DMS79 (cell line): Measurements from ENCODE around the gene MARCHF2.

Experiments
- DNase-seq: peaks from one replicate; lab custom pipeline; 2025; lab: John Stamatoyannopoulos, UW

The MARCHF2 gene

GRCh38 chr19:8453616-8454015, 40.5 kb downstream of the MARCHF2 start:
- no peak for DNase-seq

GRCh38 chr19:8454218-8454617, 41.1 kb downstream of the MARCHF2 start:
- no peak for DNase-seq

DNA sequence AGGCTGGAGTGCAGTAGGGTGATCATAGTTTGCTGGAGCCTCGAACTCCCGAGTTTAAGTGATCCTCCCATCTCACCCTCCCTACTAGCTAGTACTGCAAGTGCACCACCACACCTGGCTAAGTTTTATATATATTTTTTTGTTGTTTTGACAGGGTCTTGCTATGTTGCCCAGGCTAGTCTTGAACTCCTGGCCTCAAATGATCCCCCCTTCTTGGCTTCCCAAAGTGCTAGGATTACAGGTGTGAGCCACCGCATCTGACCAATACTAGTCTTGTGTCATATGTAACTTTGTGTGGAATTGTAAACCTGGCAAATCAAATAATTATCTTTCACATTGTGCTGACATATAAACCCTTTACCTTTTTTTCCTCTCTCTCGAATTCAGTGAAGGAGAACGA, 41.9 kb downstream of the MARCHF2 start:
- DNase-seq, result no peak

DNA sequence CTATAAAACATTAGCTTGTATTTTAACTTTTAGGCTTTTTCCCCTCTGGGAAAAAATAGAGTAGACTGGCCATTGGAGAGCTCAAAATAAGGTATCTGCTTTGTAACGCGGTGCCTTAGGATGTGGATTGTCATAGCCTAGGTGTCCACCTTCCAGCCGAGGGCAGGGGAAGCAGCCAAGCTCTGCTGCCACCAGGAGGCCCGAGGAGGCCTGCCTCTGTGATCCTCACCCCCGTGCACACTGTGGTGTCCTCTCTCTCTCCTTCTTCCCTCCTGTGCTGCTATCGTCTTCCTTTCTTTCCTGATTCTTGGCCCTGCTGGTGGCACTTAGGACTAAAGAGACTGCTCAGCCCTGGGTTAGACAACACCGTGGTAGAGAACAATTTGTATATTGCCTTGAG, 43.0 kb downstream of the MARCHF2 start:
- no peak for DNase-seq

DNA sequence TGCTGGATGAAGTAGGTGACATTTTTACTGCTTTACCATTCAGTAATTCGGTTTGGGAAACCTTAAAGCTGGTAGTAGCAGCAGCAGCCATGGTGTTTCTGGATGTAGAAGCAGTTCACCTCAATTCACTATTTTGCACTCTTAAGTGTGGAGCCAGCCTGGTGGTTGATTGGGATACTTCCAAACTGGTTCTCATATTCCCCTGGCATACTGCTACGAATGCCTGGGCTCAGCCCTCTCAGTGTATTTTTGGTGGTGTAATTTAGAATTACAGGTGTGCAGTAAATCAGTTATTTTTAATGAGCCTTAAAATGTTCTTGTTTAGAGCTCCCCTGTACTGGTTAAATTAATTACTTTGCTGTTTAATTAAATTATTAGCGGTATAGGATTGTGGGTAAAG, 44.1 kb downstream of the MARCHF2 start:
- DNase-seq, result no peak

DNA sequence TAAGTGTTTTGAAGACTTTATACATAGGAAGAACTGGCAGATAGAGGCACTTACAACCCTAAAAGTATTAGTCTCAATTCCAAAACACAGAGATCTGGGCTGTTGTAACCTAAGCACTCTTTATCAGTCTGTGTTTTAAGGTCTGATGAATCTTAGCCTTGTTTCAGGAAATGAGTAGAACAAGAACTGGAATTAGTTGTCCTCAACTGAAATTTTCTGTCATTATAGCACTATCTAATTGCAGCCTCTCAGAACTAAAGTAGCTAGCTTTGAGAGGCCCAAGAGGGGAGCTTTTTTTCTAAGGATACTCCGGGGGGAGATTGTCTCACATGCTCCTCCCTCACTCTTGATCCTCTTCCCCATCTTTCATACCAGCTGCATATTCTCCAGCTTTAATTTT, 44.7 kb downstream of the MARCHF2 start:
- no peak for DNase-seq

- DNase-seq, result no peak
Observed at GRCh38 chr19:8458380-8458779, 45.3 kb downstream of the MARCHF2 start.

DNA sequence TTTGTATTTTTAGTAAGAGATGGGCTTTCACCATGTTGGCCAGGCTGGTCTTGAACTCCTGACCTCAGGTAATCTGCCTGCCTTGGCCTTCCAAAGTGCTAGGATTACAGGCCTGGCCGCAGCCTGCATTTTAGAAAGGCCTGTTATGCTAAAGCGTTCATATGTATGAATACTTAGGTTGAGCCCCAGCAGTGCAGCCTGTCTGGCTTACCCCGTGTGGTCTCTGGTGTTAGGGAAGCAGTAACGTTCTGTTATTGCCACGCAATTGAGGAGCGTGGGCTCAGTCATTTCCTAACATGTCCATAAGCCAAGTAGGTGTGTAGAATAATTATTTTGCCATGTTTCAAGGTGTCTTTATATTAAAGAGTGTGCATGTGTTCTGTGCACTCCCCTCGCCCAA, 46.0 kb downstream of the MARCHF2 start:
- DNase-seq, result no peak

DNA sequence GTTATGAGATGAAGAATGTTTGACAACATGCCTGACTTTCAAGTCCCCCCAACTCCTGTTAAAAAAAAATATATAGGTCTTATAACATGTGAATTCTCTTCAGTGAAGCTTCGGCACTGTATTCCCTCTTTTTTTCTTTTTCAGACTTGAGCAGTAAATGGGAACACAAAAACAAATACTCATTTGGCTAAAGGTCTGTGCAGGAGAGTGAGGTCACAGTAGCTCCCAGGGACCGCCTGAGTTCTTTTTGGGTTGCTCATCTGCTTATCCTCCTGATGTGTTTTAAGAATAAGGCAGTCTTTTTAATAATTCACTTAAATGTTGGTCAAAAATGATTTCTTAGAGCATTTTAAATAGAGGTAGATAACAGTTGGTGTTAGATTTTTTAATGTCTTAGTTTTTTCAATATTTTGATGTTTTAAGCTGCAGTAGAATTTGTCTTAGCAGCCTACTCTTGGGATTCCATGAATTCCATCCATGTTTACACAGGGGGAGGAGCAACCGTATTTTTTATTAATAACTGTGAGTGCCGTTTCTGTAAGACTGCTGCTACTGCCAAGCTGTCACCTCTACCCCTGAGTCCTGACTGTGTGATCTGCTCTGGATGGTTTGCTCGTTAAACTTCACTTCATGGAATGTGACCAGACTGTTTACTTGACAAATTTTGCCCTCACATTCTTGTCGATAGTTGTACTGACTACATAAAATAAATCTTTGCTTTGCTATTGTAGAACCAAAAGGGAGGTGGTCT, 46.6 kb downstream of the MARCHF2 start:
- no peak for DNase-seq

DNA sequence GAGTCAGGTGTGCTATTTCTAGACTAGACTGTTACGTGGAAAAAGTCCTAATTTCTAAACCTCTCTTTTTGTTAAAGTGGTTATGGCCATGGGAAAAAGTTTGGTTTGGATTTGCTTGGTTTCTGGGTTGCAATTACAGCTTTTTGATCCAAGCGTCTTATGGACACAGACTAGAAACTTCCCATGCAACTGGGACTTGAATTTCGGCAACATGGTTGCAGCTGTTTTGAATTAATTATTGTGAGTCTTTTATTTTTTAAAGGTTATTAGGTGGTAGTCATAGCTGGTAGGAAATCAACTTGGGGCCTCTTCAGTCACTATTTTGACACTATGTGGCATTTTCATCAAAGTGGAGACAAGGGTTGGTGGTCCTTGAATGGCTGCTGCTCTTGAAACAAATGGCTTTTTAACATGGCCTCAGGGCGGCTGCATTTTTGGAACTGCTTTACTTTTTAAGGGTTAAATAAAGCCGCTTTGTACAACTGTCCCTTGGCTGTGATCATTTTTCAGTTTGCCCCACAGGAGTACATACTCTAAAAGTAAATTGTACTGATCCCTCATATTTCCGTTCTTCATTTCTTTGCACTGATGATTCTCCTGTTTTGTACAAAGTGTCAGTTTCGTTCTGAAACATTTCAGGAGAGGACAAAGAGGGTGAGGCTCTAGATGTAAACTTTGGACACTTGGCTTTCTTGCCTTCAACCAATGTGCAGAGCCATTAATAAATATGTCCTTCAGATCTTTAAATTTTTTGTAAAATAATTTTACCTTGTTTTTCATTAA, 47.6 kb downstream of the MARCHF2 start:
- no peak for DNase-seq

DNA sequence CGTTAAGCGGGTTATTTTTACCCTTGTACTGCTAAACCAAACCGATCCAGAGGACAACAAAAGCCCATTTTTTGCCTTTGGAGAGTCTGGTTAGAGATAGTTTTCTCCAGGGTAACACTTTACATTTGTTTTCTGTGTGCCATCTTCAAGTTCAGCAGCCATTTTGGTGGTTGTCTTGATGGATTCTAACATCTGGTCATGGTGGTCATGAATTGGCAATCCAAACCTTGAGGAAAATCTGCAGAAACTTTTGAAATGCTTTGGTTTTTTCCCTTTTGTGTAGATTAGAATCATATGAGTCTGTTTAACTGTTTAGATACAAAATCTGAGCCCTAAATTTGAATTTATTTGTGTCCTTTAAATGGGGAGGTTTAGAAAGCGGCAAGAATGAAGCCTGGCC, 48.3 kb downstream of the MARCHF2 start:
- no peak for DNase-seq

DNA sequence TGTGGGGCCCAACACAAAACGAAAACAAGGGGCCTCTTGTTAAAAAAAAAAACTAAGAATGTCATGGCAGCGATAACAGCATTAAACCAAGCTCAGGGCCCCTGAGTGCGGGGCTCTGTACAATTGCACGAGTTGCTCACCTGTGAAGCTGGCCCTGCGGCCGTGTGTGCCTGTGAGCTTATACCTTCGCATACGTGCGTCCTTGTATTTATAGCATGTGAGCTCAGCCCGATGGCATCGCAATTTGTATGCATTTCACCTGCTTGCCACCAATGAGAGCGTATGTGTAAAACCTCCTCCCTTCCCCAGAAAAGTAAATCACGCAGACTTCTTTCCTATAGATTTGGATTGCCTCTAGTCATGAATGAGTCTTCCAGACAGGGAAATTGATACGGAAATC, 48.8 kb downstream of the MARCHF2 start:
- DNase-seq, result no peak

GRCh38 chr19:8462571-8462970, 49.5 kb downstream of the MARCHF2 start:
- DNase-seq, result no peak

GRCh38 chr19:8463365-8463764, 50.3 kb downstream of the MARCHF2 start:
- DNase-seq, result no peak

- DNase-seq, result no peak
Observed at GRCh38 chr19:8466018-8466417, 52.9 kb downstream of the MARCHF2 start.

DNA sequence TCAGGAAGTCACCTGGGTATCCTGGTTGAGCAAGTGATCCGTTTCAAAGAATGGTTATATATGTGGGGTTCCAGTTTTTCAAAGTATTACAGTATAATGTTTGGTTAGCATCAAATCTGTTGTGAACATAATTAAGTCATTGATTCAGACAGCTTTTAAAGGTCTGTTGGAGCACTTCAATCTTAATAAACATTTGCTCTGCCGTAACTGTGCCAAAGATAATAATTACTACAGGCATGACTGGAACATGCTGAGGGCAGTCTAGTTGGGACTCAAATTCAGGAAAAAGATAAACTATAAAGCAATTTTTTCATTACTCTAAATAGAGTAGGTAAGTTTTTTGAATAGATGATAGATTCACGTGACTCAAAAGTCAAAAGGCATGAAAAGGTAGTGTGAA, 55.0 kb downstream of the MARCHF2 start:
- DNase-seq, result no peak

- no peak for DNase-seq
Observed at GRCh38 chr19:8468761-8469373, 55.8 kb downstream of the MARCHF2 start.

DNA sequence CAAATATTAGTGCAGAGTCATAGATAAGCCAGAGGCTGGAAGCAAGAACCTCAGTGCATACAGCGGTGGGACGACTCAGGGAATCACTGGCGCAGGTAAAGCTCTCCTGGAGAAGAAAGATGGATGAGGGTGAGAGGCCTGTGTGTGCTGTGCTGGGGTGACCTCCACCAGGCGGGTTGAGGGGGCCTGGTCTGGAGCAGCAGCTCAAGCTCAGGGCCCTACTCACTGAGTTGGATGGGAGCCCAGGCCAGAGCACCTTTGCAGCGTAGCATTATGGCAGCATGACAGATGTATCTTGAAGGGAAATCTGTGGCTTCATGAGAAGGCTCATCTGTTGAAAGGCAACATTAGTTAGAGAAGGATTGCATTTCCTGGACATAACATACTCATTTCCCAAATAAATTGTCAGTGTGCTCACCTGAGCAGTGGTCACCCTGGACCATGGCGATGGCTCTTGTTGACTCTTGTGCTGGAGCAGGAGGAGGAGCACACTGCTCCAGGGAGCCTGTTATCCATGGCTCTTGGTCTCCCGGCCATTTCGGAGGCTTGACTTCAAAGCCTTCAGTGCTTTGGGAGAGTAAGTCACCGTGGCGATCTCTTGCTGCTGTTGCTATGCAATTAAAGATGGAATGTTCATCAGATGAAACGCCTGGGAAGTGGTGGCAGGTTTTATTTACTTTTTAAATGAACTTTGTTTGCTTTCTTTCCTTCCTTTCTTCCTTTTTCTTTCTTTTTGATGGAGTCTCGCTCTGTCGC, 56.7 kb downstream of the MARCHF2 start:
- DNase-seq, result no peak

DNA sequence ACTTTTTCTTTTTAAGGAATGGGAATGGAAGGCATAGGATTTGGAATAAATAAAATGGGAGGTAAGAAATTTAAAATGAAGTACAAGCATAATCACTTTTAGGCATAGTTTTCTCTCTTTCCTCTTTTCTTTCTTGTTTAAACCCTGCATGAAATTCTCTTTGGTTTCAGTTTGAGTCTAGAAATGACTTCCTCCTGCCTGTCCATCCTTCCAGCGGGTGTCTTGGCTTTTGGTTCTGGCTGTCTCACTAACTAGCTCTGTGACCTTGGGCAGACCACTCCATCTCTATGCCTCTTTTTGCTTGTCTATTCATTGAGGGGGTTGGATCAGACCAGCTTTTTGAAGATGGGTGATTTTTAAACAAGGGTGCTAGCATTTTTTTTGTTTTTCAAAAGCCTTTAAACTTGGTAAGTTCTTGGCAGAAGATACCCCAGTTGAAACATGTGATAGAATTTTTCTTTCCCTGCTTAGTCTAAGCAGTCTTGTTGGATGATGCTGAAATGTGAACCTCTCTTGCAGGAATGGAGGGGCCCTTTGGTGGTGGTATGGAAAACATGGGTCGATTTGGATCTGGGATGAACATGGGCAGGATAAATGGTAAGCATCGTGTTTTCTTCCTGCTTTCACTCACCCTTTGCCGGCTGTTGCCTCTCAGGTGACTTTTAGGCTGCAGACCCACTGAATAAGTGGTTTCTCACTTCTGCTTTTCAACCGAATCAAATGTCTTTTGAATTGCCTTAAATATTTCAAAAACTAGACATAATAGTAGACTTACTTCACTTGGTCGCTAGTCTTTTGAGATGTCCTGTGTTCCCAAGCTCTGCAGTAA, 60.8 kb downstream of the MARCHF2 start:
- no peak for DNase-seq

- no peak for DNase-seq
Observed at GRCh38 chr19:8475005-8475404, 61.9 kb downstream of the MARCHF2 start.

DNA sequence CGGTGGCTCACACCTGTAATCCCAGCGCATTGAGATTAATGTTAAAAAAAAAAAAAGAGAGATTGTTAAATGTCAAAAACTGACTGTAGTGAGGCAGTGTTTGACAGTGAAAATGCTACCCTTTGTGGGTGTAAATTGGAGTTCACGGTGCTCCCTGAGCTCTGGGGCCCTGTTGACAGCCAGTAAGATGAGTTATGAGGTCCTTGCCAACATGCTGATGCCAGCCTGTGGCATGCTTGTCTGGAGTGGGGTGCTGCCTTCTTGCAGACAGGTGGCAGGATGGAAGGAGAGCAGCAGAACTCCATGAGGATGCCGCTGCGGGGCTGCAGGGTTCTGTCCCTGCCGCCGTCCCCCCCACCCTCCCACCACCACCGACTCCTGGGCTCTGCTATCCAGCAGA, 63.4 kb downstream of the MARCHF2 start:
- DNase-seq, result no peak

GRCh38 chr19:8477889-8478288, 64.8 kb downstream of the MARCHF2 start:
- DNase-seq, result no peak
